RPMI8226 (cell line): ENCODE results near the gene MKKS.
A peak's percentile ranks its signal among the peaks of the same experiment; 100 is the strongest.
"Not testable (repeated sequence)": the region's sequence is repeated elsewhere in the genome, so short reads cannot be mapped to it uniquely, and the experiment has no call there.

Experiments
- DNase-seq: peaks from one replicate; pipeline ENCODE4 v3.0.0-alpha.2; 2015

MKKS gene

DNA sequence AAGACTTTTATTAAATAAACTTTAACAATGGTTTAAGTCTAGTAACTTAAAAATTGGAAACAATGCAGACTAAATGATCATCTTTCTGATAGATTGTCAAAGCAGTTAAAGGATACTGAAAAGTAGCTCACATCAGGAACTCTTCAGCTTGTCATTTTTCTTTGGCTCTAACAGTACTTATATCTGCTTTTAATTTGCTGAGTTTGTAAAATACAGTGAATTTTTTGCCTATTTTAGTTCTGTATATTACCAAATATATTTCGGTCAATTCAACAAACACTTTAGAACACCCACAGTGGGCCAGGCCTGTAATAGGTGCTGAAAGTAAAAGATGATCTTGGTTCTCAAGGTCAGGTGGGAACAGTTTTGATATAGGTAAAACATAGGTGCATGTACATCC is 22.3 kb downstream of the MKKS start:
- DNase-seq, result no peak

- no peak for DNase-seq
Observed at GRCh38 chr20:10408108-10408813, 25.8 kb downstream of the MKKS start.

DNA sequence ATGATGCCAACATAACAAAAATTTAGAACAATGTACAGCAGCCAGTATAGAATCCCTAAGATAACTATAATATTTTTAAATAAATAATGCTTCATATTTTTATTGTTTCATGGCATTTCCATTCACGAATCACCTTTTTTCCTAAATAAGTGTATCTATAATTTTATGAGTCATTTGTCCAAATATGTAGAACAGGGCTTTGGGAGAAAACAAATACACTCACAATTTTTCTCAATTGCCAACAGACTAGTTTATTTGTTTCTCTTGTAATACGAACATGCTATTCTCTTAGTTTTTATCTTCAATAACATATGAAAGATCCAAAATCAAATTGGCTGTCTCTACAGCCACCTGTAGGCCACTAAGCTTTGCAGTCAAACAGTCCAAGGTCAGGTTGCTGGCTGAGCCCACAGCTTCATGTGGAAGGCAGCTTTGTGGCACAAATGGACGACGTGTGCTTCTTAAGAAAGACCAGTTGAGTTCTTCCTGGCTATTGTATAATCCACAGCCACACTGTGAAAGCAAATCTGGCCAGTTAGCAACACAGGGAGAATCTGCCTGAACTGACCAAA is 29.0 kb downstream of the MKKS start:
- no peak for DNase-seq

GRCh38 chr20:10404023-10404628 is 29.9 kb downstream of the MKKS start:
- no peak for DNase-seq

GRCh38 chr20:10402938-10403608 is 30.9 kb downstream of the MKKS start:
- no peak for DNase-seq

DNA sequence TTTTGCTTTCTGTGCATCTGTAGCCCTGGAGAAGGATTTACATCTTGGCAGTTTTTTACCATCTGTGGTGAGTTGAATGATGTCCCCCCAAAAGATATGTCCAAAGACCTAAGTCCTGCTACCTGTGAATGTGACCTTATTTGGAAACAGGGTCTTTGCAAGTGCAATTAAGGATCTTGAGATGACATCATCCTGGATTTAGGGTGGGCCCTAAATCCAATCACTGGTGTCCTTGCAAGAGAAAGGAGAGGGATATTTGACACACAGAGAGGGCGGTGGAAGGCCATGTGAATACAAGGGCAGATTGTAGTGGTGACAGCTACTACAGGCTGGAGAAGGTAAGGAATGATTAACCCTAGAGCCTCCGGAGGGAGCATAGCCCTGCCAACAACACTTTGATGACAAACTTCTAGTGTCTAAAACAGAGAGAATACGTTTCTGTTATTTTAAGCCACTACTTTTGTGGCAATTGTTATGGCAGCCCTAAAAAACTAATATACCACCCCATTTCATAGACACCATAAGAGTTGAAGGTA is 35.1 kb downstream of the MKKS start:
- DNase-seq, result no peak

DNA sequence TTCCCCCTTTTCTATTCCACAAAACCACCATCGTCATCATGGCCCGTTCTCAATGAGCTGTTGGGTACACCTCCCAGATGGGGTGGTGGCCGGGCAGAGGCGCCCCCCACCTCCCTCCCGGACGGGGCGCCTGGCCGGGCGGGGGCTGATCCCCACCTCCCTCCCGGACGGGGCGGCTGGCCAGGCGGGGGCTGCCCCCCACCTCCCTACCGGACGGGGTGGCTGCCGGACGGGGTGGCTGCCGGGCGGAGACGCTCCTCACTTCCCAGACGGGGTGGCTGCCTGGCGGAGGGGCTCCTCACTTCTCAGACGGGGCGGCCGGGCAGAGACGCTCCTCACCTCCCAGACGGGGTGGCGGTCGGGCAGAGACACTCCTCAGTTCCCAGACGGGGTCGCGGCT is 39.3 kb downstream of the MKKS start:
- DNase-seq, result not testable (repeated sequence)

GRCh38 chr20:10390709-10391108 is 43.3 kb downstream of the MKKS start:
- no peak for DNase-seq

DNA sequence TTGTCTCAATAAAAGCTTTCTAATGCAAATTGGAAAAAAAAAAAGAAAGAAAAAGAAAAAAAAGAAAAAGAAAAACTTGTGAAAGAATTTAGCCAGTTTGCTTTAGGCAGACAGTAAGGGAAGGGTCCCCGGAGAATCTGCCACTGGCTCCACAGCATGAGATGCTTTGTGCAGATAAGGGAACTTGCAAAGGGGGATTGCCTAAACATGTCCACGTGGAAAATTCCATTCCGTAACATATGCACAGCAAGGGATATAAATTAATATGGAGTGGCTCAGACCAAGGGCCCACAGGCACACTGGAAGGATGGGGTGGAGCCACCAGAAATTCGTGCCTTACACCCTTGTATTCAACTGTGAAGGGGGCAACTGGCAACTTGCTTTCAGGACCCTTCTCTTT is 45.4 kb downstream of the MKKS start:
- no peak for DNase-seq

GRCh38 chr20:10387686-10388085 is 46.3 kb downstream of the MKKS start:
- no peak for DNase-seq

GRCh38 chr20:10385850-10386544 is 48.0 kb downstream of the MKKS start:
- no peak for DNase-seq

- DNase-seq, result peak; percentile 32
Observed at GRCh38 chr20:10381477-10381876, 52.5 kb downstream of the MKKS start.

DNA sequence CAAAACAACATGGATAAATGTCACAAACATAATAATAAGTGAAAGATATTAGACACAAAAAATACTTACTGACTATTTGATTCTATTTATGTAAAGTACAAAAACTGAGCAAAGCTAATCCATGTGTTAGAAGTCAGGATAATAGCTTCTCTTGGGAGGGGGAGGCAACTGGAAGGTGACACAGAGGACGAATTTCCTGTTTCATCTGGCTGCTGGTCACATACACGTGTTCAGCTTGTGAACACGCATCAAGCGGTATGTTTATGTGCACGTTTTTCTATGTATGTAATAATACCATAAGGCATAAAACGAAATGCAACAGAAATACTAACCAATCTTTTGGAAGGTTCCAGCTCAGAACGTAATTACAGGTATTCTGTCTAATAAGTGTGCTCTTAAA is 54.3 kb downstream of the MKKS start:
- DNase-seq, result no peak

GRCh38 chr20:10376270-10377075 is 57.5 kb downstream of the MKKS start:
- DNase-seq, result no peak

- DNase-seq, result no peak
Observed at GRCh38 chr20:10375191-10375590, 58.8 kb downstream of the MKKS start.

- no peak for DNase-seq
Observed at GRCh38 chr20:10374036-10374435, 60.0 kb downstream of the MKKS start.

- DNase-seq, result no peak
Observed at GRCh38 chr20:10371467-10371866, 62.6 kb downstream of the MKKS start.

- DNase-seq, result no peak
Observed at GRCh38 chr20:10370091-10370887, 63.7 kb downstream of the MKKS start.

GRCh38 chr20:10369723-10370090 is 64.3 kb downstream of the MKKS start:
- peak; percentile 6 for DNase-seq

- no peak for DNase-seq
Observed at GRCh38 chr20:10368702-10369041, 65.3 kb downstream of the MKKS start.

DNA sequence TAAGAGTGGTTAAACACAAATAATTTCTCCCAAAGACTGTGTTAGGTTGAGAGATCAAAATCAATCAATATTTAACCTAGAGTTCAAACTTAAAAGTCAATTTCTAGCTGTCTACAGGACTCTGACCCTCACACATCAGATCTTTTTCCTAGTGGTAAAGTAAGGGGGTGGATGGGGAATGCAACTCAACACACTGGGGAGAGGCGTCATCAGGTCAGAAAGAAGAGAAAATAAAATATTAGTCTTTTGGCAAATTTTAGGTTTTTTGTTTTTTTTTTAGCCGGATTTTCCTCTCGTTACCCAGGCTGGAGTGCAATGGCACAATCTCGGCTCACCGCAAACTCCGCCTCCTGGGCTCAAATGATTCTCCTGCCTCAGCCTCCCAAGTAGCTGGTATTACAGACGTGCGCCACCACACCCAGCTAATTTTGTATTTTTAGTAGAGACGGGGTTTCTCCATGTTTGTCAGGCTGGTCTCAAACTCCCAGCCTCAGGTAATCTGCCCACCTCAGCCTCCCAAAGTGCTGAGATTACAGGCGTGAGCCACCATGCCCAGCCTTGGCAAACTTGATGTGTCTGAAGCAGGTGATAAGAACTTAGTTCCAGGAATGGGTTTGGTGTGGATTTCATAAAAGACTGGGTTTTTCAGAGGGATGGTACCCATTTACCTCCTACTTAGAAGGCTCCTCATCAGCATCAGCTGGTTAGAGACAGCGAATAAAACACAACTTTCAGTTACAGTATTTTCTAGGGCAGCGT is 65.9 kb downstream of the MKKS start:
- DNase-seq, result no peak
